ENCODE results near the gene SMIM14.
"Not testable (repeated sequence)": the region's sequence is repeated elsewhere in the genome, so short reads cannot be mapped to it uniquely, and the experiment has no call there.

Gene SMIM14

DNA sequence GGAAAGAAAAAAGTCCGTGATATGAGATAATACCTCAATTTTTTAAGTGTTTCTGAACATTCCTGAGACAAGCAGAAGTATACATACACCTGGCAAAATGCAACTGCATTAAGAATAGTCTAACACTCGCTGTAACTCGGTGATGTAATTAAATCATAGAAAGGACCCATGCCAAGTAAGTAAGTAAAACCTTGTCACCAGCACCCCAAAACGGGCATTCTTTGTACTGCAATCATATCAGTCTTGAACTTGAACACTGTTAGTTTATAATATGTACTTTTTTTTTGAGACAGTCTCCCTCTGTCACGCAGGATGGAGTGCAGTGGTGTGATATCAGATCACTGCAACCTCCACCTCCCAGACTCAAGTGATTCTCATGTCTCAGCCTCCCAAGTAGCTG, 47.4 kb downstream of the SMIM14 start:
- DNase-seq: no peak

DNA sequence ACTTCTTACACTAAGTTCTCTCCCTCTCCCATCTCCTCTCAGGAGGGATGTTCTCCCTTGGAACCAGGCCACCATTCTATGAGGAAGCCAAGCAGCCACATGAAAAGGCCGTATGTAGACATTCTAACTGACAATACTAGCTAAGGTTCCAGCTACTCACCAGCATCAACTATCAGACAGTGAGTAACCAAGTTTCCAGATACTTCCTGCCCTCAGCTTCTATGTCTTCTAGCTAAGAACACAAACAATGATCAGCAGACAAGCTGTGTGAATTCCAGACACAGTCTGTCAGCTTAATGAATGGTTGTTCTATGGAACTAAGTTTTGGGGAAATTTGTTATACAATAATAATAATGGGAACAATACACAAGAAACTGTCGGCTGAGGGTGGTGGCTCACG, 50.8 kb downstream of the SMIM14 start:
- DNase-seq: no peak

DNA sequence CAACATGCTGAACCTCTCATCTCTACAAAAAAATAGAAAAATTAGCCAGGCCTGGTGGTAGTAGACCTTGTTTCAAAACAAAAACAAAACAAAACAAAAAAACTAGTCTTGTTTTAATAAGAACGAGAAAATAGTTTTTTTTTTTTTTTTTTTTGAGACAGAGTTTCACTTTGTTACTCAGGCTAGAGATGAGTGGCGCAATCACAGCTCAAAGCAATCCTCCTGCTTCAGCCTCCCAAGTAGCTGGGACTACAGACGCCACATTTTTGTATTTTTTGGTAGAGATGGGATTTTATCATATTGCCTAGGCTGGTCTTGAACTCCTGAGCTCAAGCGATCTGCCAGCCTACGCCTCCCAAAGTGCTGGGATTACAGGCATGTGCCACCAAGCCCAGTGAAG, 63.7 kb downstream of the SMIM14 start:
- DNase-seq: no peak

DNA sequence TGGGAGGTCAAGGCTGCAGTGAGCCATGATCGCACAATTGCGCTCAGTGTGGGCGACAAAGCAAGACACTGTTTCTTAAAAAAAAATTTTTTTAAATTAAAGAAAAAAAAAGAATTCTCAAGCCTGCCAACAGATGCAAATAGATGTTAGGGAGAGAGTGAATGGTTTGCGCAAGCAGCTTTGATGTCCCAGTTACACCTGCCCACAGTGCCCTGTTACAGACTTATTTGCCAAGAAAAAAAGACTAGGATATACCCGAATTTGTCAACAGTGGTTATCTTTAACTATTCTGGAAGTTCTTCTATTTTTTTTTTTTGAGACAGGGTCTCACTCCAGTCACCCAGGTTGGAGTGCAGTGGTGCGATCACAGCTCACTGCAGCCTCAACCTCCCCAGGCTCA, 67.2 kb downstream of the SMIM14 start:
- DNase-seq: no peak

DNA sequence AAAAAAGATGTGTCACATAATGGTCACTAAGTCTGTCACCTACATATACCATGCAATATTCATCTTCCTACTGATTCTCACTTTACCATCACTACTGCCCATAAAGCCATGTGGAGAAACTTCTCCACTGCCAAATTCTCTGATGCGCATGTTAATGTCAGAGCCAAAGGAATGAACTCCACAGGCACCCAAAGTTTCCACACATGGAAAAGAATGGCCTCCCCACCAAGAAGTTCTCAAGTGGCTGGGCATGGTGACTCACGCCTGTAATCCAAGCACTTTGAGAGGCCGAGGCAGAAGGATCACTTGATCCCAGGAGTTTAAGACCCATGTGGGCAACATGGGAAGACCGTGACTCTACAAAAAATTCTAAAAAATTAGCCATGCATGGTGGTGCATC, 67.6 kb downstream of the SMIM14 start:
- no peak for DNase-seq

DNA sequence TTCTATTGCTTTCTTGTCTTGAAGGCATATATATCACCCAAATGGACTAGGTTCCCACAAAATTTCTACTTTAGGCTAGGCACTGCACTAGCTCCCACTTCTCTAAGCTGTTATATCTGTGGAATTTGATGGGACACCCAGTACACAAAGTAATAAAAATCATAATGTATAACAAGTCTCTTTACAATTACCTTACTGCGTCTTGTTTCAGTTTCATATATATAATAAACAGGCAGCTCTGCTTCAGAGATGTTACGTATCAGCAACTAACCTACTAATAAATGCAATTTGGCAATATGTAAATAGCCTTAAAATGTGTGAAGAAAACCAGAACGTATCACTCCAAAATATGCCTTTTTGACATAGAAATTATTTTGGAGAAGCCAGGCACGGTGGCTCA, 69.5 kb downstream of the SMIM14 start:
- no peak for DNase-seq

DNA sequence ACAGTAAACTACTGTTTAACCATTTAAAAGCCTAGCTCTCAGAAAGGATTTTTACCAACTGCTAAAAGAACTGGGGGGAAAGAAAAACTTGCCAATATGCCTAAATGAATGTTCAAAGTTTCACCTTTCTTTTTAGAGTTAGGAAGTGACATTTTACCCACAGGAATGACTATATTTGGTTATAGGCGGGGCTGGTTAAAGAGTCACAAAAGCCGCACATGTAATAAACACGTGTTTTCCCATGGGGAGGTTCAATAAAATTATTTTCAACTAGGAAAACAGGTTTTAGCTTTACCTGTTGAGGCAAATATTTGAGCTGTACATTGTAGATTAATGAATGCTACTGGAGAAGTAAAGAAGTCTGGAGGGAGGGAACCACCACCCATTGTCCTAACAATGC, 69.9 kb downstream of the SMIM14 start:
- no peak for DNase-seq

DNA sequence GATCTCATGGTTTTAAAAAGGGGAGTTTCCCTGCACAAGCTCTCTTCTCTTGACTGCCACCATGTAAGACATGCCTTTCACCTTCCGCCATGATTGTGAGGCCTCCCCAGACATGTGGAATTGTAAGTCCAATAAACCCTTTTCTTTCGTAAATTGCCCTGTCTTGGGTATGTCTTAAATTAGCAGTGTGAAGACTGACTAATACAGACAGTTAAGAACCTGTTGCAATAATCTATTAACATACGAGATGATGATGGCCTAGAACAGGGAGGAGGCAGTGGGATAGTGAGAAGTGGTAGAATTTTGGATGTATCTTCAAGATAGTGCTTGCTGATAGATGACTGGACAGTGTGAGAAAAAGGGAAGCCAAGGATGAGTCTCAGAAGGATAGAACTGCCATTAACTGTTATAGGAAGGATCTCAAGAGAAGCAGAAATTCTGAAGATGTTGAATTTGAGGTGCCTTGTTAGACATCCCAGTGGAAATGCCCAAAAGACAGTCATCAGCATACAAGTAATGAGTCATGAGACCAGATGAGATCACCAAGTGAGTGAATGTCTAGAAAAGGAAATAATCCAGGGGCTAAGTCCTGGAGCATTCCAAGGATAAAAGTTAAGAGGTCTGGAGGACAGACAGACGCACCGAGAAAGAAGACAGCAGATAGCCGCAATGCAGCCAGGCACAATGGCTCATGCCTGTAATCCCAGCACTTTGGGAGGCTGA, 72.6 kb downstream of the SMIM14 start:
- DNase-seq: no peak

DNA sequence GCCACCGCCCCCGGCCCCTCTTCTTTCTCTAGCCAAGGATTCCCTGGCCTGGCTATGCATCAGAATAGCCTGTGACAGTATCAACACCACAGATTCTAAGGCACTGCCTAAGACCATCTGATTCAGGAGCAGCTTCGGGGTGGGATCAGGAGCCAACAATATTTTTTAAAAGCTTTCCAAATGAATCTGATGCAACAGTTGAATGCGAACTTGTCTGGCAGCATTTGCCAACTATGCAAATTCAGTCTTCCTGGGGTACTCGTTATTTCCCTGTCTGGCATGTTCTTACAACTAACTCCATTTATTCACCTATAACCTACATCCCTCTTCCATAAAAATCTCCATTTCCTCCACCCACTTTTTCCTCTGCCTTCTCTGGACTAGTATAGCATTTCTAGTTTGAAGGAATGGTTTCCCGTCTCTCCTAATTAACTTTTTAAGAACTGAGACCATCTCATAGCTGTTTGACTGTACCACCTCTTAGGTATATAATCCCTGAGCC, 75.3 kb downstream of the SMIM14 start:
- no peak for DNase-seq

DNA sequence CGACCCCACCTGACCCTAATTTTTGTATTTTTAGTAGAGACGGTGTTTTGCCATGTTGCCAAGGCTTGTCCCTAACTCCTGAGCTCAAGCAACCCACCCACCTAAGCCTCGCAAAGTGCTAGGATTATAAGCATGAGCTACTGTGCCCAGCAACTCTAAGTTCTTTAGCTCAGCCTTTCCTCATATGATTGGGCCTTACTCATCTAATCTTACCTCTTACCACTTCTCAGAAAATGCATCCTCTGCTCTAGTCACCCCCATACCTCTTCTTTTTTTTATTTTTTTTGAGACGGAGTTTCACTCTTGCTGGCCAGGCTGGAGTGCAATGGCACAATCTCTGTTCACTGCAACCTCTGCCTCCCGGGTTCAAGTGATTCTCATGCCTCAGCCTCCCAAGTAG, 75.9 kb downstream of the SMIM14 start:
- no peak for DNase-seq

DNA sequence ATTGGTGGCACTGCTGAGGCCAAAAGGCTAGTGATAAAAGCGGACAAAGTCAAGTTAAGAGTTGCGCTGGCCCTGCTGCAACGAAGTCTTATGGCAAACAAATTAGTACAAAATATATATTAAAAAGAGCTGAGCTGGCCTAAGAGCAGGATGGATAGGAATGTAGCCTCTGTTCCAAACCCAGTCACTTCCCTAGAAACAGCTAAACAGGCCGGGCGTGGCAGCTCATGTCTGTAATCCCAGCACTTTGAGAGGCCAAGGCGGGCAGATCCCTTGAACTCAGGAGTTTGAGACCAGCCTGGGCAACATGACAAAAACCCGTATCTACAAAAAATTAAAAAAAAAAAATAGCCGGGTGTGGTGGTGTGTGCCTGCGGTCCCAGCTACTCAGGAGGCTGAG, 79.0 kb downstream of the SMIM14 start:
- no peak for DNase-seq

DNA sequence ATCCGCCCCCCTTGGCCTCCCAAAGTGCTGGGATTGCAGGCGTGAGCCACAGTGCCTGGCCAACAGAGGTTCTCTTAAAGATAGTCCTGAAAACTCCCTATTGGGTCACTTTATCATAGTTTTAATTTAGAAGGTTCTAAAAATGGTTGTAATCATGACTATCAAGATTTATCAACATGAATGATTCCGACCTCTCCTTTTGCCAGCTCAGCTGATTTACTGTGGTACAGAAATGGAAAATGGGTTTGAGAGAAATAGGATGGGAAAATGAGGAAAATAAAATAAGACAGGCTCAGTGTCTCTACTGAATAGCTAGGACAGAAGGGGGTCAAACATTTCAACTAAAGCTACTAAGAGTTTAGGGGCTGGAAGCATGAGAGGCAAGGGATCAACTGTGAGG, 83.2 kb downstream of the SMIM14 start:
- no peak for DNase-seq

DNA sequence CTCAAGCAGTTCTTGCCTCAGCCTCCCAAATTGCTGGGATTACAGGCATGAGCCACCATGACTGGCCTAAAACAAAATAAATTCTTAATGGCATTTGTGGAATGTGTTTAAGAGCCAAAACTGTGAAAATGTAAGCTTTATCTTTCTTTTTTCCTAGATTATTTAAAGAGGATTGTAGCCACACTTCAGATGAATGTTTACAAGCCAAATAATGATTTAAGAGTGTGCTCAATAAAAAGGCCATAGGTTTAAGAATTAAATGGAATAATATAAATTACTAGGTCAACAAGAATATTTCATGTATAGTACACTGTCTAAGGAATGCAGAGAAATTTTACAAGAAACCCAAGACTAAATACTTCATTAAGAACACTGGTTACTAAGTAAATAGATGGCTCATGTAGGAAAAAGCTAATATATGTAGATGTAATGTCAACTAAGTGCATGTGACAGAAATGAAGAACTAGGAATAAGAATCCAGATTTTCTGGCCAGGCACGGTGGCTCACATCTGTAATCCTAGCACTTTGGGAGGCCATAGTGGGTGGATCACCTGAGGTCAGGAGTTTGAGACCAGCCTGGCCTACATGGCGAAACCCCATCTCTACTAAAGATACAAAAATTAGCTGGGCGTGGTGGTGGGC, 90.1 kb downstream of the SMIM14 start:
- DNase-seq: no peak

DNA sequence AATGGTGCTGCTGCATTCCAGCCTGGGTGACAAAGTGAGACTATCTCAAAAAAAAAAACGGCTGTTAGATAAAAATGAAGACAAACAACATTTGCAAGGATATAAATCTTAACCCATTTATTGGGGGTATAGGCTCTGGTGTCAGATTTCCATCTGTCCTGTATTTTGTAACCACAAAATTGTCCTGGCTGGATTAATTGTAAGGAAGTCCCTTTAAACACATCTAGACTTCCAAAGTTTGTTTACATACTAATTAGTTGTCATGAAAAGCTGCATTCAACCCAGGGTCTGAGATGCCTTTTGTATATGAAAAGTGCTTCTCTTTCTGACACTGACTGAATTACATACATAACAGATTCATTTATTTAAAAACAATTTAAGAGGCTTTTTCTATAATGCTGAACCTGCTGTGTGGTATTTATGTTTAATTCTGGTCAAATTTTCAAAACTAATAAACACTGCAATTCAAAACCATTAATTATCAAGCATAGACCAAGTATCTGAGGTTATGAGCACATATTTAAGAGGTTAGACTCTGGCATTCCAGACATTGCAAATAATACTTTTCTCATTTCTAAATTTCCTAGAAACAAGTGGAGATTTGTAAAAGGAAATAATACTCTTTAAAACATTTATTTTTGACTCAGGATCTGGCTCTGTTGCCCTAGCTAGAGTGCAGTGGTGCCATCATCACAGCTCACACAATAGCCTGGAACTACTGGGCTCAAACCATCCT, 93.9 kb downstream of the SMIM14 start:
- DNase-seq: no peak

DNA sequence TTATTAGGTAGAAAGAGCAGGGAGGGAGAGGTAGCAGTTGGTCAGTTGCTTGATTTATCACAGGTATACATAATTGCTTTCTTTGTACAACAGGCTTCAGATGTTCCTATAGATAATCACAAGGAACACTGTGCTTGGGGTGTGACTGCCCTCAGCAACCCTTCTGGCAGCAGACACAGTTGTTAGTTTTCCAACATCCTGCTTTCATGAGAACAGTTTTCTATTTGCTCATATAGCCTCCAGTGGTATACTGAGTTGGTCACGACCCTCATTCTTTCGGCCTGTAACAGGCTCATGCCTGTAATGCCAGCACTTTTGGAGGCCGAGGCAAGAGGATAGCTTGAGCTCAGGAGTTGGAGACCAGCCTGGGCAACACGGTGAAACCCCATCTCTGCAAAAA, 94.6 kb downstream of the SMIM14 start:
- DNase-seq: not testable (repeated sequence)

DNA sequence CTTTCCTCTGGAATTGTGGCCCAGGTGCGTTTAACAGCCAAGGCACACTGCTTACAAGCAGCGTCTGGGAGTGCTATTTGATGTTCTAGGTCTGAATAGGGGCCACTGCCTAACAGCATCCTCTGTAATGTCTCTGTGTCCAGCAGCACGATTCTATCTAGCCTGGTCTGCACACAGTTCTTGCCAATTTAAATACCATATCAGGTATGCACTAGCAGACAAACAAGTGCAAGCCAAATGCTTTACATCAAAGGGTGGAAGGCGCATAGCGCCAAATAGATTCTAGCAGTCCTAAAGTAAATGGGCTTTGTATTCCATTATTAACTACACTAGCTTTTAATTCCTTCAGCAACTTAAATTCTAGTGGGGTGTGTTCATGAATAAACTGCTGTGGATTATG, 95.6 kb downstream of the SMIM14 start:
- DNase-seq: no peak

DNA sequence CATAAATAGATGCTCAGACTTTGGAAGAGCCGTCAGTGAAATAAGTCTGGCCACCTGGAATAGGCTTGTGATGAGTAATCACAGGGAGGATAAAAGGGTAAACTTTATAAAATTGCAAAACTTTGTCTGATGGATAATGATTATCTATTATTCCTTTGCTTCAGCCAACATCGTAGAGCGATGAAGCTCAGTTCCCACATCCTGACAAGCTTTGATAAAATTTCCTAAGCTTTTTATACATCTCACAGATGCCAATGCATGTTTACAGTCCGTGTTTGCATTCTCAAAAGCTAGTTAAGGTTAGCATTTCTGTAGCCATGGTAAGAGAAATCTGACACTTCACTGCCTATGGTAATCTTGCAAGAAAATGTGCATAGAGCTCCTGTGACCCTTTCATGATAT, 96.1 kb downstream of the SMIM14 start:
- DNase-seq: no peak

DNA sequence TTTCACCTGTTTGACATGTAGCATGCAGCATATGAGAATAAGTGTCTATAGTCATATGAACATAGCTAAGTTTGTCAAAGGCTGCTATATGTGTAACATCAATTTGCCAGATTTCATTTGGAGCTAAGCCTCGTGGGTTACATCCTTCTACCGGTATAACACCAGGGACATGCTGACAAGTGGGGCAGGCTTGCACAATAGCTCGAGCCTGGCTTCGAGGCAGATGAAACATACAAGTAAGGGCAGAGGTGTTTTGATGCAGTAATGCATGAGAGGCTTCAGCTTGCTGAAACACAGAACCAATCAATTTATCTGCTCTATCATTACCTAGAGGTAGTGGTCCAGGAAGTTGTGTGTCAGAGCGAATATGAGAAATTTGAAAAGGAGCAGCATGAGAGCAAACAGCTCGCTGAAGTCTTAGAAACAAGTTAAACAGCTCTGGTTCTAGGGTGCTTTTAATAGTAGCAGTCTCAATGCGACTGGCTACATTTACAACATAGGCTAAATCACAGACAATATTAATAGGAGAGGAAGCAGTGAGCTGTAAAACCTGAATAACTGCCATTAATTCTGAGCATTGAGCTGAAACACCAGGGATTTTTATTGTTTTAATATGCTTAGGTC, 96.6 kb downstream of the SMIM14 start:
- no peak for DNase-seq

DNA sequence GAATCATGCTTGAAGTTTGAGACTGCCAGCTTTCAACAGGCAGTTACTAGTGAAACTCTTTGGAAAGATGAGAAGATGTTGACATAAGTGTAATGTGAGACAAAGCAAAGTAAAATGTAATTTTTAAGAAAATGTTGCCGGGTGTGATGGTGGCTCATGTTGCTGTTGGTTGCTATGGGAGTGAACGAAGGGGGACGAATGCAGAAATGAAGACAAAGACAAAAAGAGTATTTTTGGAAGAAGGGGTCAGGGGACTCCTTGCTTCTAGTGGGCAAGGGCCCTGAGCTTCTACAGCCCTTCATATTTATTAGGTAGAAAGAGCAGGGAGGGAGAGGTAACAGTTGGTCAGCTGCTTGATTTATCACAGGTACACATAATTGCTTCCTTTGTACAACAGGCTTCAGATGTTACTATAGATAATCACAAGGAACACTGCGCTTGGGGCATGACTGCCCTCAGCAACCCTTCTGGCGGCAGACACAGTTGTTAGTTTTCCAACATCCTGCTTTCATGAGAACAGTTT, 99.5 kb downstream of the SMIM14 start:
- DNase-seq: no peak

DNA sequence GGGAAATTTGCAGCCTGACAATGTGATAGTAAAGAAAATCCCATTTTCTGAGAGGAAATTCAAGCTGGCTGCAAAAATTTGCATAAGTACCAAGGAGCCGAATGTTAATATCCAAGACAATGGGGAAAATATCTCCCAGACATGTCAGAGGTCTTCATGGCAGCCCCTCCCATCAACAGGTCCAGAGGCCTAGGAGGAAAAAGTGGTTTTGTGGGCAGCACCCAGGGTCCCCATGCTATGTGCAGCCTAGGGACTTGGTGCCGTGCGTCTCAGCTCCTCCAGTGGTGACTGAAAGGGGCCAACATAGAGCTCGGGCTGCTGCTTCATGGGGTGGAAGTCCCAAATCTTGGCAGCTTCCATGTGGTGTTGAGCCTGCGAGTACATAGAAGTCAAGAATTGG, 105.1 kb downstream of the SMIM14 start:
- no peak for DNase-seq

DNA sequence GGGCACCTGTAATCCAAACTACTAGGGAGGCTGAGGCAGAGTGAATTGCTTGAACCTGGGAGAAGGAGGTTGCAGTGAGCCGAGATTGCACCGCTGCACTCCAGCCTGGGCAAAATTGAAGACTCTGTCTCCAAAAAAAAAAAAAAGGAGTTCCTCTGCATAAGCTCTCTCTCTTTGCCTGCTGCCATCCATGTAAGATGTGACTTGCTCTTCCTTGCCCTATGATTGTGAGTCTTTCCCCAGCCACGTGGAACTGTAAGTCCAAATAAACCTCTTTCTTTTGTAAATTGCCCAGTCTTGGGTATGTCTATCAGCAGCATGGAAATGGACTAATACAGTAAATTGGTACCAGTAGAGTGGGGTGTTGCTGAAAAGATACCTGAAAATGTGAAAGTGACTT, 106.4 kb downstream of the SMIM14 start:
- DNase-seq: not testable (repeated sequence)

DNA sequence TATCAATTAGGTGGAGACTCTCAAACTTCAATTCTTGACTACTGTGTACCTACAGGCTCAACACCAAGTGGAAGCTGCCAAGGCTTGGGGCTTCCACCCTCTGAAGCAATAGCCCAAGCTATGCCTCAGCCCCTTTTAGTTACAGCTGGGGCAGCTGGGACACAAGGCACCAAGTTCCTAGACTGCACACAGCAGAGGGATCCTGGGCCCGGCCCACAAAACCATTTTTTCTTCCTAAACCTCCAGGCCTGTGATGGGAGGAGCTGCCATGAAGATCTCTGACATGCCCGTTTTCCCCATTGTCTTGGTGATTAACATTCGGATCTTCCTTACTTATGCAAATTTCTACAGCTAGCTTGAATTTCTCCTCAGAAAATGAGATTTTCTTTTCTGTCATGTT, 108.0 kb downstream of the SMIM14 start:
- DNase-seq: no peak

DNA sequence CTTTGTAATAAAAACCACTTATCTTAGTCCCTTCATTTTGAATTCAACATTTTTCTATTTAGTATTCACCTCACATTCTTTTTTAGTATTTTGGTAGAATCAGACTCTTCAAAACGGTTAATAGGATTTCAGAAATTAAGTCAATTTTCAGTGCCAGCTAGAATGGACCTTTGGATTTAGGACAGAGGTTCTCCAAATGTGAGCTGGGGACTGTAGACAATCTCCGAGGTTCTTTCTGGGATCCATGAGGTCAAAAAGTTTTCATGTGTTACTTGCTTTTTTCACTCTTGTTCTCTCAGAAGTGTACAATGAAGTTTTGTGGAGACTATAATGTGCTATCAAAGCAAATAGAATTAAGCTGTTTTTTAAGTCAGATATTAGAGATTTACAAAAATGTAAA, 109.1 kb downstream of the SMIM14 start:
- no peak for DNase-seq

Data from activated CD8-positive, alpha-beta memory T cell treated with anti-CD3 and anti-CD28 coated beads, Interleukin-2, amount 50 U/mL, for 48 hours (primary cell).